Measurements from ENCODE around the gene OR51B6.

GRCh38 chr11:5351208-5351607 lies at the start of gene OR51B6:
- no peak for TF ChIP-seq CTCF (IDR thresholded peaks at IDR 0.05; ENCODE audit: extremely low read depth in 1 of 2, insufficient read depth in 1 of 2, low read depth in 1 of 2, low read length in 2 of 2)
- no peak for TF ChIP-seq POLR2A (IDR thresholded peaks at IDR 0.05; ENCODE audit: low read depth, low read length)
- no peak for TF ChIP-seq POLR2AphosphoS5 (IDR thresholded peaks at IDR 0.05; ENCODE audit: insufficient read depth, low read depth, low read length)
- TF ChIP-seq MYC (IDR thresholded peaks at IDR 0.05; ENCODE audit: low read depth, low read length), result no peak
- TF ChIP-seq FOS (IDR thresholded peaks at IDR 0.05; ENCODE audit: borderline replicate concordance, insufficient read depth, low read length), result no peak
- TF ChIP-seq MAX (IDR thresholded peaks at IDR 0.05; ENCODE audit: insufficient read depth, insufficient read length), result no peak
- no peak for TF ChIP-seq EZH2 (IDR thresholded peaks at IDR 0.05; ENCODE audit: borderline replicate concordance, low read depth, low read length, severe bottlenecking)
- TF ChIP-seq JUN (IDR thresholded peaks at IDR 0.05; ENCODE audit: borderline replicate concordance, insufficient read depth, insufficient read length, low read depth), result no peak
- no peak for TF ChIP-seq GATA2 (IDR thresholded peaks at IDR 0.05; ENCODE audit: insufficient read depth, insufficient read length, low read depth, low read length)
